Stomach (tissue), 9 donors: Measurements from ENCODE around the gene TRAPPC3. TPM values are rescaled to one million over a fixed set of nuclear protein-coding genes. Genes with fewer than 3 reads are reported as not detected.
A peak's percentile ranks its signal among the peaks of the same experiment; 100 is the strongest.

Experiments used
- DNase-seq, 2 donors: peaks; one replicate each; pipeline versions ENCODE4 v3.0.0 to v3.0.0-alpha.2; 2013 to 2019
- H3K27ac ChIP-seq, 5 donors: fragments of 200-600 bp in 4 of 5; sonication (generic) in 4 of 5; one replicate each; pipeline ENCODE4 v1.5.1; 2013 to 2019; ENCODE audit warnings: mild to moderate bottlenecking in 1 of 5, moderate library complexity in 1 of 5
- H3K27me3 ChIP-seq, 3 donors: fragments of 200-600 bp; sonication (generic); one replicate each; pipeline ENCODE4 v1.5.1; 2017 to 2019; ENCODE audit warnings: mixed run types in 1 of 3
- H3K36me3 ChIP-seq, 4 donors: fragments of 200-600 bp; sonication (generic); 1 replicate in 3 of 4; 2 replicates in 1 of 4; pipeline ENCODE4 v1.5.1; 2016 to 2019
- H3K4me1 ChIP-seq, 4 donors: fragments of 200-600 bp; sonication (generic); one replicate each; pipeline ENCODE4 v1.5.1; 2016 to 2019
- H3K4me3 ChIP-seq, 4 donors: fragments of 200-600 bp; sonication (generic) in 3 of 4; one replicate each; pipeline ENCODE4 v1.5.1; 2016 to 2019; ENCODE audit warnings: mild to moderate bottlenecking in 1 of 4
- H3K9me3 ChIP-seq, 4 donors: fragments of 200-600 bp; sonication (generic); one replicate each; pipeline ENCODE4 v1.5.1; 2016 to 2019
- EP300 ChIP-seq: sonication (generic); formaldehyde crosslinking; IDR thresholded peaks from one replicate; pipeline ENCODE4 v1.6.1; 2017; ENCODE audit warnings: antibody characterized with exemption
- POLR2A ChIP-seq, 4 donors: fragments of 450-650 bp; IDR thresholded peaks; one replicate each; pipeline ENCODE4 v1.6.1; 2016; ENCODE audit warnings: antibody characterized with exemption in 4 of 4, control low read depth in 2 of 4, mild to moderate bottlenecking in 1 of 4, moderate library complexity in 1 of 4
- POLR2AphosphoS5 ChIP-seq, 3 donors: sonication (generic); formaldehyde crosslinking; IDR thresholded peaks; one replicate each; pipeline ENCODE4 v1.6.1; 2016; ENCODE audit warnings: antibody characterized with exemption in 3 of 3
- WGBS, 5 donors: extraction: QIAGEN DNeasy Blood & Tissue Kit in 3 of 5; methylation state at CpG; one replicate each; pipeline versions ENCODE4 v1.1.5 to v1.1.7; 2013 to 2018; 5-methylcytosine and 5-hydroxymethylcytosine counted together
- intact Hi-C: fragments of 100-400 bp; cut with DNase I; formaldehyde crosslinking; loops from one replicate; pipeline ENCODE4 v1.15.1; 2023; ENCODE audit warnings: low total_unique reads
- polyA plus RNA-seq, 3 donors: library from polyadenylated mRNA; stranded (reverse); fragments of 200-250 nt; gene quantifications; one replicate each; pipeline ENCODE4 v1.2.3, GENCODE V29; 2013
- total RNA-seq, 5 donors: library from RNA; depleted of rRNA; stranded (reverse); fragments of >200 nt; gene quantifications; one replicate each; pipeline versions ENCODE4 v1.1.0 to v1.2.3, GENCODE V29; 2014 to 2016
- TF ChIP-seq, protein P1 (sequence below), 7 experiments: fragments of 450-650 bp in 4 of 7; fragments of 200-600 bp in 3 of 7; sonication (generic) in 3 of 7; IDR thresholded peaks; one replicate each; pipeline ENCODE4 v1.5.1; 2016 to 2019; ENCODE audit warnings: antibody characterized with exemption in 7 of 7, control low read depth in 2 of 7, mild to moderate bottlenecking in 1 of 7
- donor health status: healthy with polysubstance abuse.
- donor health status: Bipolar disorder and iron deficiency.
- donor health status: healthy.

TRAPPC3 gene
- total and polyA plus RNA-seq, 8 donors = 8.9 to 64.0 (median 60.9) TPM

DNA sequence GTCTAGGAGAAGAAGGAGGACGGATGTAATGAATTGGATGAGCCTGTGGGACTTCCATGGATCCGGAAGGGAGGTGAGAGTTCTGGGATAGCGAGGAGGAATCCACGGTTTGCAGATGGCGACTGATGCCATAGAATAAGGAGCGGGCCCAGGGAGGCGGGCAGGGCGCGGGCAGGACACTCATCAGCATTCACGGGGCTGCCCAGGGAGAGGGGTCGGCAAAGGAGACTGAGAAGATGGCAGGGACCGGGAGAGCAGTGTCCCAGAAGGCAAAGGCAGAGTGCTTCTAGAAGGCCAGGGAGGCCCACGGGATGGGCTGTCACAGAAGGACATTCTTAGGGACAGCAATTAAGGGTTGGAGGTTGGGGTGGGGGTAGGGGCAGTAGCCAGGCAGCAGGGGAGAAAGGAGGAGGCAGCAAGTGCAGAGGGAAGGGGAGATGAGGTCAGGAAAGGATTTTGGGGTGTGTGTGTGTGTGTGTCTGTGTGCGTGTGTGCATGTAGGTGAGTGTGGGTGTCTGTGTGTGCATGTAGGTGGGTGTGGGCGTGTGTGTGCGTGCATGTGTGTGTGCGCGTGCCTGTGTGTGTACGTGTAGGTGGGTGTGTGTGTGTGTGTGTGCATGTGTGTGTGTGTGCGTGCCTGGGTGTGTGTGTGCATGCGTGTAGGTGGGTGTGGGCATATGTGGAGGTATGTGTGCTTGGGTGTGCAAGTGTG is 23.1 kb downstream of the TRAPPC3 start:
- Histone ChIP-seq H3K36me3 (no peaks in the 10 kb centered on the region), H3K4me1 (peaks cover 6 to 48% (median 26%) of the 10 kb centered on the region in 4 donors), H3K4me3 (peak overlapping the region in 2 of 4 donors; percentile 49), H3K9me3 (no peaks in the 10 kb centered on the region), H3K27me3 (peaks cover 0 to 25% (median 17%) of the 10 kb centered on the region in 3 donors), H3K27ac (peak overlapping the region in 1 of 5 donors; percentile 75)
- DNase-seq = no peak
- 80 to 89% (median 85%) methylated on average over 21 of the region's 21 CpGs for WGBS, 5 donors
- TF ChIP-seq POLR2AphosphoS5 (IDR thresholded peaks at IDR 0.05) = no peak
- intact Hi-C loops = no loop called here

DNA sequence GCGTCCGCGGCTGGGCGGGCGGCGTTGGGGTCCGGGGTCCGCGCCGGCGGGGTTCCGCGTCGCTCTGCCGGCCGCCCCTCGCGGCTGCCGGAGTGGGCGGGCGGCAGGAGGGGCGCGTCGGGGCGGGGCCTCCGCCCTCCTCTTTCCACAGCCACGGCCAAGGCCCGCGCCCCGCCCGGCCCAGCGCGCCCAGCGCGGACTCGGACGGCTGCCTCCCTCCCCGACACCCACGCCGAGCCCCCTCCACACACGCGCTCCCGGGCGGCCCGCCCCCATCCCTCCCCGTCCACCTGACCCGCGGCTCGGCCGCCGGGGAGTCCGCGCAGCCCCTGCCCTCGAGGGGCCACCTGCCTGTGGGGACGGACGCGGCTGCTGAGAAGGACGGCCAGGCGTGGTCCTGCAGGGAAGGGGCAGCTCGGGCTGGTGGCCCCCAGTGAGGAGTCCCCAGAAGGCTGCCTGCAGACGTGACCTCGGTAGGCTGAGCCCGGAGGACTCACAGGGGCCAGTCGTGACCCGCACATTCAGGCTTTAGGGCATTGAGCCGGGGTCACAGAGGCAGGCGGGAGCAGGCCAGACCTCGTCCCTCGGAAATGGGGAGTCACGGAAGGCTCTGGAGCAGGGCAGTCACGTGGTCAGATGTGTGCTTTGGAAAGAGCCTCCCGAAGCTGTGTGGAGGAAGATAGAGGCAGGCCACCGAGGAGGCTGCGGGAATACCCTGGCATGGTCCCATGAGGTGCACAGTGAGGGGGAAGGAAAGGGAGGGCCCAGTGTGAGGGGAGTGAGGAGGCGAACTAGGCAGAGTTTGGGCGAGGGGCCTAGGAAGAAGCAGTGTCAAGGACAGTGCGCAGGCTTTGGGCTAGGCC is 23.9 kb downstream of the TRAPPC3 start, which contains the start of gene COL8A2:
Gene COL8A2, minus strand, starts transcription at position 94 of the 863 bp plus-strand sequence. CDS start 24,980 bp downstream, outside the sequence.
- no peaks in the 10 kb centered on the region for H3K9me3 ChIP-seq
- 9 to 34% (median 19%) methylated on average over 9 to 76 of the region's 77 CpGs for WGBS, 5 donors
- TF ChIP-seq EP300 (no peak), POLR2AphosphoS5 (IDR thresholded peaks at IDR 0.05) (no peak), POLR2A (IDR thresholded peaks at IDR 0.05) (no peak)
- TF ChIP-seq, protein P1, sequence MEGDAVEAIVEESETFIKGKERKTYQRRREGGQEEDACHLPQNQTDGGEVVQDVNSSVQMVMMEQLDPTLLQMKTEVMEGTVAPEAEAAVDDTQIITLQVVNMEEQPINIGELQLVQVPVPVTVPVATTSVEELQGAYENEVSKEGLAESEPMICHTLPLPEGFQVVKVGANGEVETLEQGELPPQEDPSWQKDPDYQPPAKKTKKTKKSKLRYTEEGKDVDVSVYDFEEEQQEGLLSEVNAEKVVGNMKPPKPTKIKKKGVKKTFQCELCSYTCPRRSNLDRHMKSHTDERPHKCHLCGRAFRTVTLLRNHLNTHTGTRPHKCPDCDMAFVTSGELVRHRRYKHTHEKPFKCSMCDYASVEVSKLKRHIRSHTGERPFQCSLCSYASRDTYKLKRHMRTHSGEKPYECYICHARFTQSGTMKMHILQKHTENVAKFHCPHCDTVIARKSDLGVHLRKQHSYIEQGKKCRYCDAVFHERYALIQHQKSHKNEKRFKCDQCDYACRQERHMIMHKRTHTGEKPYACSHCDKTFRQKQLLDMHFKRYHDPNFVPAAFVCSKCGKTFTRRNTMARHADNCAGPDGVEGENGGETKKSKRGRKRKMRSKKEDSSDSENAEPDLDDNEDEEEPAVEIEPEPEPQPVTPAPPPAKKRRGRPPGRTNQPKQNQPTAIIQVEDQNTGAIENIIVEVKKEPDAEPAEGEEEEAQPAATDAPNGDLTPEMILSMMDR (IDR thresholded peaks at IDR 0.05) = no peak
- DNase-seq = peak; percentile 34 to 80
- no peaks in the 10 kb centered on the region for H3K36me3 ChIP-seq
- peaks cover 0 to 25% (median 17%) of the 10 kb centered on the region in 3 donors for H3K27me3 ChIP-seq
- H3K4me1 ChIP-seq = peaks cover 6 to 49% (median 27%) of the 10 kb centered on the region in 4 donors
- H3K4me3 ChIP-seq = peak within 1 kb of the TSS; percentile 49 to 55 (median 50)
- intact Hi-C loops = no loop called here
- H3K27ac ChIP-seq = peak within 1 kb of the TSS in 3 of 5 donors; percentile 69 to 81 (median 75)

DNA sequence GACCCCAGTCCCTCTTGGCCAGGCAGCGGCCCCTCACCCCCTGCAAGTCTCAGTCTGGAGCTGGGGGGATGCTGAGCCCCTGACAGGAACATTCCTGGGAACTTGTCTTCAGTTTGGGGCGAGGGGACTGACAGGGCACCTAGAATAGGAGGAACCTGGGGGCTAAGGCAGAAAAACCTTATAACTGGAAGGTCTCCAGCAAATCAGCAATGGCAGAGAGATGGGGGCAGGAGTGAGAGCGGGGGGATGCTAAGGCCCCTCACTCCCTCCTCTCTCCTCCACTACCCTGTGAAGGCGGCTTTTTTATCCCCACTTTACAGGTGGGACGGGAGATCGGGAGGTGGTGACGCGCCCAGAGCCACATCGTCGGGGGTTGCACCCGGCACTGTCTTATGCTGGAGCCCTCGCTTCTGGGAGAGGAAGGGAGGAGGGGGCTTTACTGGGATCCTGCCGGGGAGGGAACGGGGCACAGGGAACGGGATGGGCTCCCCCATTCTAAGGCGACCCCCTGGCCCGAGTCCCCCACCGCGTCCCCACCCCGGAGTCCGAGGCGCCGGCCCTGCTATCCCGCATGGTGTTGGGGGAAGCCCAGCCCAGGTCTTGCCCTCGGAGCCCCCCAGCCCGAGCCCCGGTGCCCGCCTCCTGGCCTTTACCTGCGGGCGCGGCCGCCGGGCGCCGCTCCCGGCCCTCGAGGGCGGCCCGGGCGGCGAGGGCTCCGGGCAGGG is 24.7 kb downstream of the TRAPPC3 start:
- TF ChIP-seq POLR2AphosphoS5 (IDR thresholded peaks at IDR 0.05) (no peak), EP300 (no peak), POLR2A (IDR thresholded peaks at IDR 0.05) (no peak)
- TF ChIP-seq, protein P1 (IDR thresholded peaks at IDR 0.05) = no peak
- no peaks in the 10 kb centered on the region for H3K9me3 ChIP-seq
- WGBS, 5 donors = 19 to 52% (median 29%) methylated on average over 11 to 42 of the region's 42 CpGs
- peak overlapping the region; percentile 36 to 50 (median 49) for H3K4me3 ChIP-seq
- peaks cover 6 to 57% (median 29%) of the 10 kb centered on the region in 4 donors for H3K4me1 ChIP-seq
- H3K36me3 ChIP-seq = no peaks in the 10 kb centered on the region
- intact Hi-C loops = no loop called here
- H3K27ac ChIP-seq = peak overlapping the region in 3 of 5 donors; percentile 69 to 81 (median 75)
- no peak for DNase-seq
- peaks cover 0 to 25% (median 17%) of the 10 kb centered on the region in 3 donors for H3K27me3 ChIP-seq

DNA sequence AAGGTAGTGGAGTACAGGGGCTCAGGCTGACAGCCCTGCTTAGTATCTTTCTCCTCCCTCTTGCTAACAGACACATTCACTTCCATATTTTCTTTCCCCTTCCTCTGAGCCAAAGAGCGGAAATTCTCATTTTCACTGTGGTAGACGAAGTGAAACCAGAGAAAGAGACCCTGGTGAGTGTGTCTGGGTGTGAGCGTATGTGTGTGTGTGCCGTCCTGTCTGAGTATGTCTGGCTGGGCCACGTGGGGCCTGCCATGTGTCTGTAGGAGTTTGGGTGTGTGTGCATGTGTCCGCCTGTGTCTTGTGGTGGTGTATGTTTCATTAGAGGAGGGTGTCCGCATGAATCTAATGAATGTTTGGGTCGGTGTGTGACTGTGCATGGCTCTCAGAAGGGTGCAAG is 25.9 kb downstream of the TRAPPC3 start:
- peak overlapping the region in 3 of 5 donors; percentile 41 to 81 (median 75) for H3K27ac ChIP-seq
- peaks cover 0 to 25% (median 17%) of the 10 kb centered on the region in 3 donors for H3K27me3 ChIP-seq
- peak overlapping the region in 2 of 4 donors; percentile 6 to 49 for H3K4me3 ChIP-seq
- no peaks in the 10 kb centered on the region for H3K36me3 ChIP-seq
- peak in 1 of 2 donors; percentile 59 for DNase-seq
- 44 to 68% (median 66%) methylated on average over 8 of the region's 8 CpGs for WGBS, 5 donors
- no peaks in the 10 kb centered on the region for H3K9me3 ChIP-seq
- intact Hi-C loops = no loop called here
- TF ChIP-seq EP300 (no peak), POLR2AphosphoS5 (IDR thresholded peaks at IDR 0.05) (no peak), POLR2A (IDR thresholded peaks at IDR 0.05) (no peak)
- TF ChIP-seq, protein P1 (IDR thresholded peaks at IDR 0.05) = no peak
- H3K4me1 ChIP-seq = peaks cover 6 to 69% (median 35%) of the 10 kb centered on the region in 4 donors
